Measurements from ENCODE around the gene PFN1. TPM values are rescaled to one million over a fixed set of nuclear protein-coding genes. Genes with fewer than 3 reads are reported as not detected.

PFN1 gene
- total and polyA plus RNA-seq, 2 of the 8 experiments (the other 6 are each of a cell fraction or from before 2014, with no cell fraction given): 1,355 to 1,949 TPM

- TF ChIP-seq CHD7 (IDR thresholded peaks at IDR 0.05; ENCODE audit: insufficient replicate concordance, low read length): no peak
- no peak for TF ChIP-seq USF2 (IDR thresholded peaks at IDR 0.05; ENCODE audit: low read length)
- no peak for TF ChIP-seq CEBPB (IDR thresholded peaks at IDR 0.05; ENCODE audit: low read depth, low read length)
- TF ChIP-seq CTCF (IDR thresholded peaks at IDR 0.05; ENCODE audit: control extremely low read depth in 1 of 3, insufficient read depth in 1 of 3, low read depth in 1 of 3, low read length in 3 of 3): no peak
- TF ChIP-seq BACH1 (IDR thresholded peaks at IDR 0.05; ENCODE audit: low read length): no peak
- TF ChIP-seq E2F6 (IDR thresholded peaks at IDR 0.05): no peak
- no peak for TF ChIP-seq YY1 (IDR thresholded peaks at IDR 0.05; ENCODE audit: low read depth, low read length)
These were observed 5.2 kb upstream of the PFN1 start (continued) for GRCh38 chr17:4953451-4953961.

Measured in H1 (cell line).